HG03064 (cell line): ENCODE measurements around the gene ARRB1.
"Not testable (repeated sequence)": the region's sequence is repeated elsewhere in the genome, so short reads cannot be mapped to it uniquely, and the experiment has no call there.

ENCODE experiments used
- ATAC-seq: cut with Tn5 transposase; IDR thresholded peaks from one replicate; pipeline ENCODE4 v1.9.1; 2021; ENCODE audit warnings: low read depth; ENCODE audit not compliant: unreplicated experiment

Gene ARRB1

GRCh38 chr11:75325713-75326438 is 25.6 kb downstream of the ARRB1 start:
- ATAC-seq: no peak

GRCh38 chr11:75324740-75325139 is 26.7 kb downstream of the ARRB1 start:
- ATAC-seq: no peak

GRCh38 chr11:75324189-75324588 is 27.3 kb downstream of the ARRB1 start:
- ATAC-seq: no peak

GRCh38 chr11:75323609-75324008 is 27.9 kb downstream of the ARRB1 start:
- no peak for ATAC-seq

- ATAC-seq: no peak
Measured at GRCh38 chr11:75320643-75321042, 30.8 kb downstream of the ARRB1 start.

GRCh38 chr11:75320046-75320618 is 31.3 kb downstream of the ARRB1 start:
- no peak for ATAC-seq

- ATAC-seq: no peak
Measured at GRCh38 chr11:75319035-75319877, 32.2 kb downstream of the ARRB1 start.

- ATAC-seq: no peak
Measured at GRCh38 chr11:75317446-75318122, 33.9 kb downstream of the ARRB1 start.

- ATAC-seq: no peak
Measured at GRCh38 chr11:75315439-75315805, 36.0 kb downstream of the ARRB1 start.

- no peak for ATAC-seq
Measured at GRCh38 chr11:75314771-75315438, 36.6 kb downstream of the ARRB1 start.

- ATAC-seq: no peak
Measured at GRCh38 chr11:75313513-75314272, 37.8 kb downstream of the ARRB1 start.

GRCh38 chr11:75312346-75312745 is 39.1 kb downstream of the ARRB1 start:
- no peak for ATAC-seq

- no peak for ATAC-seq
Measured at GRCh38 chr11:75311858-75312288, 39.6 kb downstream of the ARRB1 start.

- no peak for ATAC-seq
Measured at GRCh38 chr11:75308986-75309385, 42.5 kb downstream of the ARRB1 start.

- no peak for ATAC-seq
Measured at GRCh38 chr11:75308116-75308515, 43.3 kb downstream of the ARRB1 start.

GRCh38 chr11:75307058-75307457 is 44.4 kb downstream of the ARRB1 start:
- ATAC-seq: no peak

- no peak for ATAC-seq
Measured at GRCh38 chr11:75306529-75306928, 44.9 kb downstream of the ARRB1 start.

- no peak for ATAC-seq
Measured at GRCh38 chr11:75305993-75306392, 45.5 kb downstream of the ARRB1 start.

- no peak for ATAC-seq
Measured at GRCh38 chr11:75305452-75305851, 46.0 kb downstream of the ARRB1 start.

GRCh38 chr11:75304941-75305340 is 46.5 kb downstream of the ARRB1 start:
- not testable (repeated sequence) for ATAC-seq
